ENCODE results near the gene MAP3K13.

The MAP3K13 gene

GRCh38 chr3:185362850-185363661 lies at the start of gene MAP3K13:
Gene MAP3K13 (plus strand): TSS chr3:185363136. CDS start chr3:185428582, 65,446 bp downstream.
- peak; percentile 91 for DNase-seq (ENCODE audit: low spot score)

GRCh38 chr3:185313693-185314246 lies 49.2 kb upstream of the MAP3K13 start:
- no peak for DNase-seq (ENCODE audit: low spot score)

- DNase-seq (ENCODE audit: low spot score), result no peak
These were observed 46.1 kb upstream of the MAP3K13 start for GRCh38 chr3:185316740-185317412.

- no peak for DNase-seq (ENCODE audit: low spot score)
These were observed 45.3 kb upstream of the MAP3K13 start for GRCh38 chr3:185317674-185318073.

- no peak for DNase-seq (ENCODE audit: low spot score)
These were observed 44.8 kb upstream of the MAP3K13 start for GRCh38 chr3:185318141-185318540.

- no peak for DNase-seq (ENCODE audit: low spot score)
These were observed 43.1 kb upstream of the MAP3K13 start for GRCh38 chr3:185319801-185320200.

GRCh38 chr3:185320949-185321348 lies 42.0 kb upstream of the MAP3K13 start:
- DNase-seq (ENCODE audit: low spot score), result no peak

- no peak for DNase-seq (ENCODE audit: low spot score)
These were observed 40.7 kb upstream of the MAP3K13 start for GRCh38 chr3:185322101-185322719.

GRCh38 chr3:185325946-185326791 lies 36.8 kb upstream of the MAP3K13 start:
- no peak for DNase-seq (ENCODE audit: low spot score)

GRCh38 chr3:185327062-185327461 lies 35.9 kb upstream of the MAP3K13 start:
- no peak for DNase-seq (ENCODE audit: low spot score)

- DNase-seq (ENCODE audit: low spot score), result no peak
These were observed 34.5 kb upstream of the MAP3K13 start for GRCh38 chr3:185328324-185329004.

- no peak for DNase-seq (ENCODE audit: low spot score)
These were observed 32.7 kb upstream of the MAP3K13 start for GRCh38 chr3:185330238-185330637.

- DNase-seq (ENCODE audit: low spot score), result no peak
These were observed 32.3 kb upstream of the MAP3K13 start for GRCh38 chr3:185330644-185331043.

- DNase-seq (ENCODE audit: low spot score), result no peak
These were observed 30.8 kb upstream of the MAP3K13 start for GRCh38 chr3:185332026-185332735.

- DNase-seq (ENCODE audit: low spot score), result no peak
These were observed 27.1 kb upstream of the MAP3K13 start for GRCh38 chr3:185335799-185336198.

GRCh38 chr3:185337231-185337816 lies 25.6 kb upstream of the MAP3K13 start:
- DNase-seq (ENCODE audit: low spot score), result no peak

- DNase-seq (ENCODE audit: low spot score), result no peak
These were observed 23.0 kb upstream of the MAP3K13 start for GRCh38 chr3:185339945-185340344.

- DNase-seq (ENCODE audit: low spot score), result no peak
These were observed 22.2 kb upstream of the MAP3K13 start for GRCh38 chr3:185340751-185341150.

GRCh38 chr3:185341616-185342458 lies 21.1 kb upstream of the MAP3K13 start:
- no peak for DNase-seq (ENCODE audit: low spot score)

Data from D341Med (cell line).